Bladder microvascular endothelial cell (primary cell): Measurements from ENCODE around the gene COG8. TPM values are rescaled to one million over a fixed set of nuclear protein-coding genes. Genes with fewer than 3 reads are reported as not detected.

Source experiments
- total RNA-seq: library from RNA; depleted of rRNA; stranded (reverse); fragments of >200 nt; gene quantifications from 2 replicates; pipeline ENCODE4 v1.2.3, GENCODE V29; 2014

Gene COG8
- 18.0 and 25.8 TPM in 2 replicates for total RNA-seq

GRCh38 chr16:69339289-69340094, at the start of gene COG8, which contains the start of gene NIP7:
Gene COG8 (minus strand): TSS chr16:69339564. CDS start chr16:69339552, 12 bp downstream.
Gene NIP7 (plus strand): TSS chr16:69339772. CDS start chr16:69339830, 58 bp downstream.

GRCh38 chr16:69351309-69352027, 12.1 kb upstream of the COG8 start, which contains the start of gene TMED6:
Gene TMED6 (minus strand): TSS chr16:69351786. CDS start chr16:69351753, 33 bp downstream.

GRCh38 chr16:69330286-69331109, 8.9 kb downstream of the COG8 start, which contains the start of gene PDF:
Gene PDF (minus strand): TSS chr16:69330588. CDS start chr16:69330570, 18 bp downstream.

GRCh38 chr16:69310653-69311532, 28.5 kb downstream of the COG8 start, which contains the start of gene VPS4A:
Gene VPS4A (plus strand): TSS chr16:69311350. CDS start chr16:69311512, 162 bp downstream.

Other genes with a start within 250 kb of the COG8 start
- gene HAS3, start 233.9 kb downstream of the COG8 start, total RNA-seq: 1.6 and 13.5 TPM in 2 replicates
- gene CHTF8, start 207.0 kb downstream of the COG8 start, total RNA-seq: 46.0 and 87.0 TPM in 2 replicates
- gene UTP4, start 206.9 kb downstream of the COG8 start, total RNA-seq: 10.0 and 31.1 TPM in 2 replicates
- 26.9 and 140 TPM in 2 replicates for gene SNTB2, start 152.4 kb downstream of the COG8 start, total RNA-seq
- 28.5 and 32.3 TPM in 2 replicates for gene VPS4A, start 28.2 kb downstream of the COG8 start, total RNA-seq
- gene PDF, start 9.0 kb downstream of the COG8 start, total RNA-seq: 7.9 and 8.6 TPM in 2 replicates
- 18.8 and 25.0 TPM in 2 replicates for gene NIP7, start 208 bp upstream of the COG8 start, total RNA-seq
- 0.16 and 0.19 TPM in 2 replicates for gene TMED6, start 12.2 kb upstream of the COG8 start, total RNA-seq
- gene TERF2, start 46.4 kb upstream of the COG8 start, total RNA-seq: 11.7 and 13.3 TPM in 2 replicates
- 44.2 and 95.5 TPM in 2 replicates for gene CYB5B, start 85.1 kb upstream of the COG8 start, total RNA-seq
- gene NFAT5, start 226.4 kb upstream of the COG8 start, total RNA-seq: 12.1 and 59.5 TPM in 2 replicates